PC-3 (cell line): ENCODE results near the gene APOL6. TPM values are rescaled to one million over a fixed set of nuclear protein-coding genes. Genes with fewer than 3 reads are reported as not detected.

Experiments used
- ATAC-seq: fragments of 200-7000 bp; cut with Tn5 transposase; 2 replicates; pipeline ENCODE4 v1.9.1; 2020; ENCODE audit warnings: mild to moderate bottlenecking, moderate library complexity
- BruUV-seq: library from RNA; stranded (reverse); fragments of 400-500 nt; replicated peaks from 2 replicates; lab custom pipeline; 2021; lab: Mats Ljungman, UMichigan
- CTCF ChIA-PET: fragments of 300-600 bp; sonication (Branson Sonifier 250); formaldehyde crosslinking; loops from one replicate; lab custom pipeline; 2022; ENCODE audit warnings: antibody characterized with exemption; lab: Charles Lee
- POLR2A ChIA-PET: fragments of 300-600 bp; sonication (Branson Sonifier 250); formaldehyde crosslinking; loops from one replicate; lab custom pipeline; 2022; ENCODE audit warnings: antibody characterized with exemption; ENCODE audit not compliant: unreplicated experiment; lab: Charles Lee
- DNase-seq: peaks from one replicate; pipeline ENCODE4 v3.0.0-alpha.2; 2015
- H2AFZ ChIP-seq: fragments of 300-600 bp; sonication (generic); 2 replicates; pipeline ENCODE4 v1.6.0; 2016; ENCODE audit warnings: antibody characterized with exemption, low read length
- H3F3A ChIP-seq: fragments of 300-600 bp; sonication (generic); one replicate; pipeline ENCODE4 v1.6.0; 2017; ENCODE audit warnings: antibody characterized with exemption, low read length, control low read depth, mild to moderate bottlenecking; ENCODE audit not compliant: unreplicated experiment
- H3K27ac ChIP-seq: fragments of 300-600 bp; sonication (generic); 2 replicates; pipeline ENCODE4 v1.5.1; 2016; ENCODE audit warnings: mild to moderate bottlenecking, low read length
- H3K27me3 ChIP-seq: fragments of 300-600 bp; sonication (generic); 2 replicates; pipeline ENCODE4 v1.6.1; 2016; ENCODE audit warnings: low read length, mixed read lengths
- H3K36me3 ChIP-seq: fragments of 300-600 bp; sonication (generic); 2 replicates; pipeline ENCODE4 v1.6.1; 2016; ENCODE audit warnings: low read depth, mixed run types, low read length, mixed read lengths
- H3K4me1 ChIP-seq: fragments of 300-600 bp; sonication (generic); 2 replicates; pipeline ENCODE4 v1.5.1; 2016; ENCODE audit warnings: low read length; ENCODE audit not compliant: insufficient read depth
- H3K4me2 ChIP-seq: fragments of 300-600 bp; sonication (generic); 2 replicates; pipeline ENCODE4 v1.6.0; 2016; ENCODE audit warnings: low read length
- H3K4me3 ChIP-seq: fragments of 300-600 bp; sonication (generic); 2 replicates; pipeline ENCODE4 v1.5.1; 2016; ENCODE audit warnings: mild to moderate bottlenecking, low read length, mixed read lengths
- H3K79me2 ChIP-seq: fragments of 300-600 bp; sonication (generic); 2 replicates; pipeline ENCODE4 v1.6.1; 2017; ENCODE audit warnings: low read length, mixed read lengths
- H3K9ac ChIP-seq: fragments of 300-600 bp; sonication (generic); 2 replicates; pipeline ENCODE4 v1.6.0; 2016; ENCODE audit warnings: mild to moderate bottlenecking, low read length
- H3K9me2 ChIP-seq: fragments of 300-600 bp; sonication (generic); replicated peaks from 2 replicates; pipeline ENCODE4 v1.6.1; 2016; ENCODE audit warnings: mixed run types, low read length, mixed read lengths
- H3K9me3 ChIP-seq: fragments of 300-600 bp; sonication (generic); 2 replicates; pipeline ENCODE4 v1.6.1; 2016; ENCODE audit warnings: low read length, mixed read lengths
- H4K20me1 ChIP-seq: fragments of 300-600 bp; sonication (generic); 2 replicates; pipeline ENCODE4 v1.6.1; 2016; ENCODE audit warnings: low read length, mixed read lengths
- EZH2 ChIP-seq: fragments of 300-600 bp; sonication (generic); IDR thresholded peaks from one replicate; pipeline ENCODE4 v1.6.1; 2017; ENCODE audit warnings: antibody characterized with exemption, mild to moderate bottlenecking, low read length; ENCODE audit not compliant: unreplicated experiment
- EZH2phosphoT487 ChIP-seq: fragments of 300-600 bp; sonication (generic); IDR thresholded peaks from 2 replicates; pipeline ENCODE4 v1.6.1; 2018; ENCODE audit warnings: mild to moderate bottlenecking, antibody characterized with exemption, low read length, borderline replicate concordance
- intact Hi-C: fragments of 100-400 bp; cut with micrococcal nuclease; formaldehyde crosslinking; loops from 2 replicates; pipeline ENCODE4 v1.9.0; 2023
- total RNA-seq: library from RNA; depleted of rRNA; stranded (reverse); fragments of >200 nt; gene quantifications from 2 replicates; pipeline ENCODE4 v1.2.3, GENCODE V29; 2014
- TF ChIP-seq, protein P1 (sequence below): fragments of 300-600 bp; sonication (generic); conservative IDR thresholded peaks from 2 replicates; pipeline ENCODE4 v1.5.1; 2017; ENCODE audit warnings: antibody characterized with exemption, low read depth, mild to moderate bottlenecking, low read length

The APOL6 gene
- total RNA-seq, 1 experiment from 2014 or later = 8.2 TPM

DNA sequence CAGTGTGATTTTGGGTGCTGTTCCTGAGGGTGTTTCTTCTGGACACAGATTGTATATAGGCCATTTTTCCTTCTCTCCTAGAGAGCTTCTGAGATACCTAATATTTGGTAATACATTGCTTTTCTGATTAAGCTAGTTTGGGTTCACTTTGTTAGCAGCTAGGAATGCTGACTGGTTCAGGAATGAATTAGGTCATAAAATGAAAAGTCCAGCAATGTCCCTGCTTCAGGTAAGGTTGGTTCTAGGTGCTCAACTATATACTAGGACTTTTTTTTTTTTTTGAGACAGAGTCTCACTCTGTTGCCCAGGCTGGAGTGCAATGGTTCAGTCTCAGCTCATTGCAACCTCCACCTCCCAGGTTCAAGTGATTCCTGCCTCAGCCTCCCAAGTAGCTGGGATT is 36.5 kb downstream of the APOL6 start:
- H3K4me2 ChIP-seq = no peak overlapping the region
- no peaks in the 10 kb centered on the region for H3K9me3 ChIP-seq
- no peak overlapping the region for H3K4me3 ChIP-seq
- POLR2A ChIA-PET = no interaction called here
- no peaks in the 10 kb centered on the region for H4K20me1 ChIP-seq
- H3K27me3 ChIP-seq = no peaks in the 10 kb centered on the region
- intact Hi-C loops = no loop called here
- CTCF ChIA-PET = no interaction called here
- TF ChIP-seq EZH2phosphoT487 (no peak), EZH2 (no peak)
- TF ChIP-seq, protein P1, sequence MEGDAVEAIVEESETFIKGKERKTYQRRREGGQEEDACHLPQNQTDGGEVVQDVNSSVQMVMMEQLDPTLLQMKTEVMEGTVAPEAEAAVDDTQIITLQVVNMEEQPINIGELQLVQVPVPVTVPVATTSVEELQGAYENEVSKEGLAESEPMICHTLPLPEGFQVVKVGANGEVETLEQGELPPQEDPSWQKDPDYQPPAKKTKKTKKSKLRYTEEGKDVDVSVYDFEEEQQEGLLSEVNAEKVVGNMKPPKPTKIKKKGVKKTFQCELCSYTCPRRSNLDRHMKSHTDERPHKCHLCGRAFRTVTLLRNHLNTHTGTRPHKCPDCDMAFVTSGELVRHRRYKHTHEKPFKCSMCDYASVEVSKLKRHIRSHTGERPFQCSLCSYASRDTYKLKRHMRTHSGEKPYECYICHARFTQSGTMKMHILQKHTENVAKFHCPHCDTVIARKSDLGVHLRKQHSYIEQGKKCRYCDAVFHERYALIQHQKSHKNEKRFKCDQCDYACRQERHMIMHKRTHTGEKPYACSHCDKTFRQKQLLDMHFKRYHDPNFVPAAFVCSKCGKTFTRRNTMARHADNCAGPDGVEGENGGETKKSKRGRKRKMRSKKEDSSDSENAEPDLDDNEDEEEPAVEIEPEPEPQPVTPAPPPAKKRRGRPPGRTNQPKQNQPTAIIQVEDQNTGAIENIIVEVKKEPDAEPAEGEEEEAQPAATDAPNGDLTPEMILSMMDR = no peak
- H3K9me2 ChIP-seq = no peaks in the 10 kb centered on the region
- no TSS peak for BruUV-seq
- no peaks in the 10 kb centered on the region for H3K36me3 ChIP-seq
- H2AFZ ChIP-seq = no peak overlapping the region
- H3K4me1 ChIP-seq = no peaks in the 10 kb centered on the region
- no peak overlapping the region for H3K9ac ChIP-seq
- ATAC-seq (no peak), DNase-seq (no peak)
- no peak overlapping the region for H3K27ac ChIP-seq
- no peaks in the 10 kb centered on the region for H3K79me2 ChIP-seq
- H3F3A ChIP-seq = no peaks in the 10 kb centered on the region

DNA sequence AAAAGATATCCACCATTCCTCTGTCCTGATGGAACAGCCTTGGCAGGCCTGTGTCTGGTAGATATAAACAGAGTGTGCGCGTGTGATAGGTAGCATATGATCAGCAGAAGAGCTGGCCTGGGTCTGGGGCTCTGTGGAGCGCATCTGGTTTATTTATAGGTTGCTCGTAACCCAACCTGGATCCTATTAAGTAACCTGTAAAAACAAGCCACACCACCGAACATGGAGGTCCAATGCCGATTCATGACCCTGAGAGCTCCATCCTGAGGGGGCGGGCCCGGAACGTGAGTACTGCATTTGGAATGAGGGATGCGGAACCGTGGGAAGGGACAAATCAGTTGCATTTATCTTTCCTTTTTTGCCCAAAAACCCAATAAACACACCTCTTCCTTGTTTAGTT is 37.5 kb downstream of the APOL6 start:
- Histone ChIP-seq H2AFZ (no peak overlapping the region), H3K27ac (no peak overlapping the region), H3K4me3 (no peak overlapping the region), H4K20me1 (no peaks in the 10 kb centered on the region), H3K79me2 (no peaks in the 10 kb centered on the region), H3K9ac (no peak overlapping the region), H3K36me3 (no peaks in the 10 kb centered on the region), H3K9me2 (no peaks in the 10 kb centered on the region), H3K4me2 (no peak overlapping the region), H3K9me3 (no peaks in the 10 kb centered on the region), H3K27me3 (no peaks in the 10 kb centered on the region), H3K4me1 (no peaks in the 10 kb centered on the region), H3F3A (no peaks in the 10 kb centered on the region)
- no peak for DNase-seq
- no peak for ATAC-seq
- BruUV-seq = no TSS peak
- TF ChIP-seq, protein P1 = no peak
- no peak for TF ChIP-seq EZH2
- no peak for TF ChIP-seq EZH2phosphoT487
- ChIA-PET CTCF (no interaction called here), POLR2A (no interaction called here)
- intact Hi-C loops = no loop called here

DNA sequence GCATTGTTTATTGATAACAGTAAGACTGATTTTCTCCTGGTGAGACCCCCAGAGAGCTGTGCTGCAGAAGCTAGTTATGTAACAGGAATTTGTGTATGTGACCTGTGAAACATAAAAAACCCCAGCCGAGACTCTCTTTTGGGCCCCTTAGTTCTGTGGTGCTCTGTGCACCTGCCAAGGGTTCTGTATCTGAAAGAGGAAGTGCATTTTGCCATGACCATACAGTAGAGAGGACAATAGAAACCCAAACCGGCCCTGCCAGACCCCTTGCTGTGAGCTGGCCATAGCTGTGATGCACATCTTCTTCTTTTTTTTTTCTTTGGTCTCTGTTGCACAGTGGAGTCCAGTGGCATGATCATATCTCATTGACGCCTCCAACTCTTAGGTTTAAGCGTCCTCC is 38.1 kb downstream of the APOL6 start:
- CTCF ChIA-PET = no interaction called here
- no peak for DNase-seq
- Histone ChIP-seq H4K20me1 (no peaks in the 10 kb centered on the region), H3K9ac (no peak overlapping the region), H2AFZ (no peak overlapping the region), H3K36me3 (no peaks in the 10 kb centered on the region), H3K4me1 (no peaks in the 10 kb centered on the region), H3K27me3 (no peaks in the 10 kb centered on the region), H3K79me2 (no peaks in the 10 kb centered on the region), H3F3A (no peaks in the 10 kb centered on the region), H3K9me2 (no peaks in the 10 kb centered on the region), H3K4me2 (no peak overlapping the region), H3K9me3 (no peaks in the 10 kb centered on the region), H3K4me3 (no peak overlapping the region), H3K27ac (no peak overlapping the region)
- POLR2A ChIA-PET = no interaction called here
- intact Hi-C loops = no loop called here
- no peak for TF ChIP-seq EZH2phosphoT487
- TF ChIP-seq, protein P1 = no peak
- no peak for TF ChIP-seq EZH2
- no TSS peak for BruUV-seq
- ATAC-seq = no peak
